Smooth muscle cell (in vitro differentiated cells): ENCODE data around the gene PIAS1. TPM values are rescaled to one million over a fixed set of nuclear protein-coding genes. Genes with fewer than 3 reads are reported as not detected.

Experiments
- DNase-seq: peaks from one replicate; lab custom pipeline; 2025; ENCODE audit not compliant: unreplicated experiment; lab: John Stamatoyannopoulos, UW
- H2AFZ ChIP-seq: fragments of 200-600 bp; sonication (generic); 2 replicates; pipeline ENCODE4 v1.6.0; 2016; ENCODE audit warnings: antibody characterized with exemption, low read depth, mild to moderate bottlenecking
- H3F3A ChIP-seq: fragments of 200-600 bp; sonication (generic); 2 replicates; pipeline ENCODE4 v1.6.0; 2017; ENCODE audit warnings: antibody characterized with exemption, low read depth
- H3K27ac ChIP-seq: fragments of 200-600 bp; sonication (generic); 2 replicates; pipeline ENCODE4 v1.5.1; 2016; ENCODE audit warnings: low read depth, mild to moderate bottlenecking
- H3K27me3 ChIP-seq: fragments of 200-600 bp; sonication (generic); 2 replicates; pipeline ENCODE4 v1.6.1; 2016; ENCODE audit warnings: low read depth, mild to moderate bottlenecking
- H3K36me3 ChIP-seq: fragments of 200-600 bp; sonication (generic); 2 replicates; pipeline ENCODE4 v1.5.1; 2016; ENCODE audit warnings: low read depth
- H3K4me1 ChIP-seq: fragments of 200-600 bp; sonication (generic); 2 replicates; pipeline ENCODE4 v1.5.1; 2016; ENCODE audit warnings: low read depth
- H3K4me2 ChIP-seq: fragments of 200-600 bp; sonication (generic); 2 replicates; pipeline ENCODE4 v1.6.0; 2016; ENCODE audit warnings: mild to moderate bottlenecking
- H3K4me3 ChIP-seq: fragments of 200-600 bp; sonication (generic); 2 replicates; pipeline ENCODE4 v1.5.1; 2016; ENCODE audit warnings: mild to moderate bottlenecking
- H3K79me2 ChIP-seq: fragments of 200-600 bp; sonication (generic); 2 replicates; pipeline ENCODE4 v1.6.0; 2016; ENCODE audit warnings: low read depth, mild to moderate bottlenecking
- H3K9ac ChIP-seq: fragments of 200-600 bp; sonication (generic); 2 replicates; pipeline ENCODE4 v1.6.0; 2016; ENCODE audit warnings: low read depth
- H3K9me3 ChIP-seq: fragments of 200-600 bp; sonication (generic); replicated peaks from 2 replicates; pipeline ENCODE4 v1.5.1; 2016; ENCODE audit warnings: low read depth
- H4K20me1 ChIP-seq: fragments of 200-600 bp; sonication (generic); 2 replicates; pipeline ENCODE4 v1.6.0; 2016; ENCODE audit warnings: low read depth
- CTCF ChIP-seq: fragments of 200-600 bp; sonication (generic); IDR thresholded peaks from 2 replicates; pipeline ENCODE4 v1.5.1; 2017; ENCODE audit warnings: borderline replicate concordance, mild to moderate bottlenecking, antibody characterized with exemption; ENCODE audit not compliant: insufficient read depth, poor library complexity, severe bottlenecking
- WGBS: methylation state at CpG from one replicate; pipeline ENCODE4 v1.1.7; 2016; ENCODE audit warnings: low lambda C conversion rate; 5-methylcytosine and 5-hydroxymethylcytosine counted together
- polyA plus RNA-seq: library from polyadenylated mRNA; unstranded; fragments of >200 nt; fragmentation: Nextera tagmentation; extraction: Ambion mirVana; gene quantifications from 2 replicates; pipeline ENCODE4 v1.2.1, GENCODE V29; 2016
- total RNA-seq: library from RNA; depleted of rRNA; stranded (reverse); fragments of >200 nt; gene quantifications from 2 replicates; pipeline ENCODE4 v1.2.3, GENCODE V29; 2014

PIAS1 gene
- total and polyA plus RNA-seq, 2 experiments from 2014 or later, result 46.4 to 56.1 TPM

- Histone ChIP-seq H3K4me3 (no peak overlapping the region), H3K4me1 (peaks cover 24% of the 10 kb centered on the region), H3K27ac (no peak overlapping the region), H3K27me3 (no peaks in the 10 kb centered on the region), H3K4me2 (no peak overlapping the region), H3K79me2 (peaks cover 27% of the 10 kb centered on the region), H3K36me3 (no peaks in the 10 kb centered on the region), H3K9me3 (no peaks in the 10 kb centered on the region), H3F3A (no peaks in the 10 kb centered on the region), H2AFZ (peak overlapping the region; percentile 29), H3K9ac (no peak overlapping the region), H4K20me1 (peaks cover 26% of the 10 kb centered on the region)
- DNase-seq, result no peak
- no peak for TF ChIP-seq CTCF
- WGBS, result 78% methylated on average over 1 of the region's 1 CpG
Measured at GRCh38 chr15:68051907-68052306, 2.2 kb upstream of the PIAS1 start.

- H3K27me3 ChIP-seq, result no peaks in the 10 kb centered on the region
- no peak overlapping the region for H3K9ac ChIP-seq
- H3K9me3 ChIP-seq, result no peaks in the 10 kb centered on the region
- TF ChIP-seq CTCF, result no peak
- H3K36me3 ChIP-seq, result no peaks in the 10 kb centered on the region
- H4K20me1 ChIP-seq, result peaks cover 31% of the 10 kb centered on the region
- H3K4me1 ChIP-seq, result peaks cover 30% of the 10 kb centered on the region
- H3F3A ChIP-seq, result no peaks in the 10 kb centered on the region
- peaks cover 32% of the 10 kb centered on the region for H3K79me2 ChIP-seq
- DNase-seq, result no peak
- no peak overlapping the region for H3K27ac ChIP-seq
- WGBS, result 80% methylated on average over 4 of the region's 4 CpGs
- H3K4me3 ChIP-seq, result no peak overlapping the region
- H2AFZ ChIP-seq, result peak overlapping the region; percentile 29
- H3K4me2 ChIP-seq, result no peak overlapping the region
Measured at GRCh38 chr15:68052431-68052830, 1.7 kb upstream of the PIAS1 start.

- H3K4me2 ChIP-seq, result no peak overlapping the region
- H4K20me1 ChIP-seq, result peaks cover 37% of the 10 kb centered on the region
- H3K27ac ChIP-seq, result no peak overlapping the region
- no peak overlapping the region for H3K9ac ChIP-seq
- H2AFZ ChIP-seq, result no peak overlapping the region
- WGBS, result 72% methylated on average over 6 of the region's 6 CpGs
- no peaks in the 10 kb centered on the region for H3K9me3 ChIP-seq
- no peak for TF ChIP-seq CTCF
- H3F3A ChIP-seq, result no peaks in the 10 kb centered on the region
- H3K27me3 ChIP-seq, result no peaks in the 10 kb centered on the region
- no peaks in the 10 kb centered on the region for H3K36me3 ChIP-seq
- DNase-seq, result no peak
- H3K4me1 ChIP-seq, result peaks cover 35% of the 10 kb centered on the region
- no peak overlapping the region for H3K4me3 ChIP-seq
- H3K79me2 ChIP-seq, result peaks cover 38% of the 10 kb centered on the region
Measured at GRCh38 chr15:68053001-68053400, 1.1 kb upstream of the PIAS1 start.

- TF ChIP-seq CTCF, result no peak
- H3K36me3 ChIP-seq, result no peaks in the 10 kb centered on the region
- peak; percentile 56 for DNase-seq
- H3K79me2 ChIP-seq, result peaks cover 55% of the 10 kb centered on the region
- H3F3A ChIP-seq, result no peaks in the 10 kb centered on the region
- H3K27me3 ChIP-seq, result no peaks in the 10 kb centered on the region
- peaks cover 39% of the 10 kb centered on the region for H3K4me1 ChIP-seq
- H3K27ac ChIP-seq, result peak overlapping the region; percentile 92
- peak overlapping the region; percentile 97 for H2AFZ ChIP-seq
- peaks cover 54% of the 10 kb centered on the region for H4K20me1 ChIP-seq
- peak overlapping the region; percentile 100 for H3K4me3 ChIP-seq
- WGBS, result under 1% methylated on average over 22 of the region's 33 CpGs
- no peaks in the 10 kb centered on the region for H3K9me3 ChIP-seq
- H3K9ac ChIP-seq, result peak overlapping the region; percentile 93
- peak overlapping the region; percentile 89 for H3K4me2 ChIP-seq
Measured at GRCh38 chr15:68054628-68055223, 611 bp downstream of the PIAS1 start.
